Measurements from ENCODE around the gene ATP6AP1.

The ATP6AP1 gene

GRCh38 chrX:154472685-154473632 lies 44.5 kb downstream of the ATP6AP1 start:
- no peaks in the 10 kb centered on the region for H4K20me1 ChIP-seq (ENCODE audit: insufficient read depth, low read length, poor library complexity, severe bottlenecking)
- no peak overlapping the region for H2AFZ ChIP-seq (ENCODE audit: low read length)
- H3K9me3 ChIP-seq (ENCODE audit: insufficient read depth, low read depth, low read length), result no peaks in the 10 kb centered on the region
- H3F3A ChIP-seq (ENCODE audit: low read depth), result no peaks in the 10 kb centered on the region
- no peaks in the 10 kb centered on the region for H3K27me3 ChIP-seq (ENCODE audit: insufficient read depth, low read length, poor library complexity, severe bottlenecking)
- H3K4me1 ChIP-seq (ENCODE audit: insufficient read depth, low read length, poor library complexity, severe bottlenecking), result peaks cover 4% of the 10 kb centered on the region
- no peak overlapping the region for H3K4me3 ChIP-seq (ENCODE audit: low read length, poor library complexity, severe bottlenecking)
- H3K4me2 ChIP-seq (ENCODE audit: low read depth, low read length, poor library complexity, severe bottlenecking), result no peak overlapping the region
- no peak overlapping the region for H3K9ac ChIP-seq (ENCODE audit: low read depth, low read length, poor library complexity, severe bottlenecking)
- no peaks in the 10 kb centered on the region; the same call in 1 of the 2 replicates for H3K36me3 ChIP-seq (ENCODE audit: insufficient read depth, low read length)
- TF ChIP-seq, protein P1, sequence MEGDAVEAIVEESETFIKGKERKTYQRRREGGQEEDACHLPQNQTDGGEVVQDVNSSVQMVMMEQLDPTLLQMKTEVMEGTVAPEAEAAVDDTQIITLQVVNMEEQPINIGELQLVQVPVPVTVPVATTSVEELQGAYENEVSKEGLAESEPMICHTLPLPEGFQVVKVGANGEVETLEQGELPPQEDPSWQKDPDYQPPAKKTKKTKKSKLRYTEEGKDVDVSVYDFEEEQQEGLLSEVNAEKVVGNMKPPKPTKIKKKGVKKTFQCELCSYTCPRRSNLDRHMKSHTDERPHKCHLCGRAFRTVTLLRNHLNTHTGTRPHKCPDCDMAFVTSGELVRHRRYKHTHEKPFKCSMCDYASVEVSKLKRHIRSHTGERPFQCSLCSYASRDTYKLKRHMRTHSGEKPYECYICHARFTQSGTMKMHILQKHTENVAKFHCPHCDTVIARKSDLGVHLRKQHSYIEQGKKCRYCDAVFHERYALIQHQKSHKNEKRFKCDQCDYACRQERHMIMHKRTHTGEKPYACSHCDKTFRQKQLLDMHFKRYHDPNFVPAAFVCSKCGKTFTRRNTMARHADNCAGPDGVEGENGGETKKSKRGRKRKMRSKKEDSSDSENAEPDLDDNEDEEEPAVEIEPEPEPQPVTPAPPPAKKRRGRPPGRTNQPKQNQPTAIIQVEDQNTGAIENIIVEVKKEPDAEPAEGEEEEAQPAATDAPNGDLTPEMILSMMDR (conservative IDR thresholded peaks at IDR 0.05; ENCODE audit: low read length), result no peak
- no peak for TF ChIP-seq EZH2phosphoT487 (IDR thresholded peaks at IDR 0.05; ENCODE audit: borderline replicate concordance)
- no peaks in the 10 kb centered on the region for H3K9me2 ChIP-seq (replicated peaks; ENCODE audit: low read depth, low read length)
- H3K79me2 ChIP-seq (ENCODE audit: insufficient read depth, low read length), result peaks cover 3% of the 10 kb centered on the region; the same call in 1 of the 2 replicates

GRCh38 chrX:154473683-154474082 lies 45.2 kb downstream of the ATP6AP1 start:
- H3K9ac ChIP-seq (ENCODE audit: low read depth, low read length, poor library complexity, severe bottlenecking), result no peak overlapping the region
- H3K27me3 ChIP-seq (ENCODE audit: insufficient read depth, low read length, poor library complexity, severe bottlenecking), result no peaks in the 10 kb centered on the region
- no peaks in the 10 kb centered on the region for H4K20me1 ChIP-seq (ENCODE audit: insufficient read depth, low read length, poor library complexity, severe bottlenecking)

GRCh38 chrX:154476821-154477220 lies 48.3 kb downstream of the ATP6AP1 start:
- Histone ChIP-seq H3F3A (ENCODE audit: low read depth) (no peaks in the 10 kb centered on the region), H4K20me1 (ENCODE audit: insufficient read depth, low read length, poor library complexity, severe bottlenecking) (no peaks in the 10 kb centered on the region), H3K4me1 (ENCODE audit: insufficient read depth, low read length, poor library complexity, severe bottlenecking) (peaks cover 14% of the 10 kb centered on the region), H3K9ac (ENCODE audit: low read depth, low read length, poor library complexity, severe bottlenecking) (no peak overlapping the region), H3K9me2 (replicated peaks; ENCODE audit: low read depth, low read length) (no peaks in the 10 kb centered on the region), H3K9me3 (ENCODE audit: insufficient read depth, low read depth, low read length) (no peaks in the 10 kb centered on the region), H3K4me2 (ENCODE audit: low read depth, low read length, poor library complexity, severe bottlenecking) (no peak overlapping the region), H3K27me3 (ENCODE audit: insufficient read depth, low read length, poor library complexity, severe bottlenecking) (no peaks in the 10 kb centered on the region), H3K79me2 (ENCODE audit: insufficient read depth, low read length) (peaks cover 6% of the 10 kb centered on the region; the same call in 1 of the 2 replicates), H3K36me3 (ENCODE audit: insufficient read depth, low read length) (no peaks in the 10 kb centered on the region), H2AFZ (ENCODE audit: low read length) (no peak overlapping the region), H3K4me3 (ENCODE audit: low read length, poor library complexity, severe bottlenecking) (no peak overlapping the region)
- no peak for TF ChIP-seq EZH2phosphoT487 (IDR thresholded peaks at IDR 0.05; ENCODE audit: borderline replicate concordance)
- TF ChIP-seq, protein P1 (conservative IDR thresholded peaks at IDR 0.05; ENCODE audit: low read length), result no peak

More at GRCh38 chrX:154473683-154474082, 45.2 kb downstream of the ATP6AP1 start:
- Histone ChIP-seq H3F3A (ENCODE audit: low read depth) (no peaks in the 10 kb centered on the region), H3K4me3 (ENCODE audit: low read length, poor library complexity, severe bottlenecking) (no peak overlapping the region), H3K9me3 (ENCODE audit: insufficient read depth, low read depth, low read length) (no peaks in the 10 kb centered on the region), H3K36me3 (ENCODE audit: insufficient read depth, low read length) (no peaks in the 10 kb centered on the region; the same call in 1 of the 2 replicates), H3K79me2 (ENCODE audit: insufficient read depth, low read length) (peaks cover 6% of the 10 kb centered on the region; the same call in 1 of the 2 replicates), H3K4me1 (ENCODE audit: insufficient read depth, low read length, poor library complexity, severe bottlenecking) (peaks cover 7% of the 10 kb centered on the region), H3K9me2 (replicated peaks; ENCODE audit: low read depth, low read length) (no peaks in the 10 kb centered on the region), H3K4me2 (ENCODE audit: low read depth, low read length, poor library complexity, severe bottlenecking) (no peak overlapping the region), H2AFZ (ENCODE audit: low read length) (no peak overlapping the region)
- TF ChIP-seq EZH2phosphoT487 (IDR thresholded peaks at IDR 0.05; ENCODE audit: borderline replicate concordance), result no peak
- TF ChIP-seq, protein P1 (conservative IDR thresholded peaks at IDR 0.05; ENCODE audit: low read length), result no peak

Data from Loucy (cell line).